HL-60 (cell line): ENCODE data around the gene SLC17A6.

Source experiments
- DNase-seq, 2 experiments: peaks; one replicate each; pipeline ENCODE4 v3.0.0-alpha.2; 2010 to 2020; ENCODE audit warnings: low read depth in 1 of 2, low spot score in 1 of 2
- H3K27ac ChIP-seq: fragments of 250-450 bp; sonication (Bioruptor Pico); replicated peaks from 2 replicates; pipeline ENCODE4 v1.5.1; 2020; ENCODE audit warnings: mild to moderate bottlenecking, moderate library complexity
- H3K27me3 ChIP-seq: fragments of 250-450 bp; sonication (Bioruptor Pico); 2 replicates; pipeline ENCODE4 v1.5.1; 2021; ENCODE audit warnings: mild to moderate bottlenecking, moderate library complexity; ENCODE audit not compliant: insufficient read depth, poor library complexity, severe bottlenecking
- H3K4me3 ChIP-seq: replicated peaks from 2 replicates; pipeline ENCODE4 v1.5.1; 2011; ENCODE audit warnings: mild to moderate bottlenecking, control low read depth, low read length; ENCODE audit not compliant: insufficient read depth
- CTCF ChIP-seq: IDR thresholded peaks from one replicate; pipeline ENCODE4 v1.5.1; 2011; ENCODE audit warnings: low read length, control low read depth, inconsistent platforms; ENCODE audit not compliant: insufficient read depth
- GABPA ChIP-seq: IDR thresholded peaks from 2 replicates; pipeline ENCODE4 v1.6.1; 2012; ENCODE audit warnings: low read depth
- POLR2AphosphoS5 ChIP-seq: IDR thresholded peaks from 2 replicates; pipeline ENCODE4 v1.6.1; 2012; ENCODE audit warnings: low read depth
- REST ChIP-seq: IDR thresholded peaks from 2 replicates; pipeline ENCODE4 v1.6.1; 2012; ENCODE audit warnings: low read depth; ENCODE audit not compliant: insufficient replicate concordance
- SPI1 ChIP-seq: IDR thresholded peaks from 2 replicates; pipeline ENCODE4 v1.6.1; 2012; ENCODE audit warnings: low read depth, mild to moderate bottlenecking, borderline replicate concordance

Gene SLC17A6

GRCh38 chr11:22415476-22415875 is 77.3 kb downstream of the SLC17A6 start:
- TF ChIP-seq REST (no peak), SPI1 (no peak), CTCF (no peak), POLR2AphosphoS5 (no peak), GABPA (no peak)
- no peak for DNase-seq
- no peak overlapping the region for H3K27ac ChIP-seq

GRCh38 chr11:22416462-22416861 is 78.3 kb downstream of the SLC17A6 start:
- TF ChIP-seq POLR2AphosphoS5 (no peak), SPI1 (no peak), CTCF (no peak), REST (no peak), GABPA (no peak)
- DNase-seq, result no peak
- Histone ChIP-seq H3K4me3 (no peak overlapping the region), H3K27me3 (no peaks in the 10 kb centered on the region), H3K27ac (no peak overlapping the region)

More at GRCh38 chr11:22415476-22415875, 77.3 kb downstream of the SLC17A6 start:
- Histone ChIP-seq H3K27me3 (no peaks in the 10 kb centered on the region), H3K4me3 (no peak overlapping the region)

GRCh38 chr11:22426915-22427314 is 88.7 kb downstream of the SLC17A6 start:
- Histone ChIP-seq H3K27ac (no peak overlapping the region), H3K4me3 (no peak overlapping the region), H3K27me3 (no peaks in the 10 kb centered on the region)
- no peak for DNase-seq
- TF ChIP-seq SPI1 (no peak), POLR2AphosphoS5 (no peak), REST (no peak), CTCF (no peak), GABPA (no peak)
